K562 (cell line): ENCODE results near the gene NAA80. TPM values are rescaled to one million over a fixed set of nuclear protein-coding genes. Genes with fewer than 3 reads are reported as not detected.
A peak's percentile ranks its signal among the peaks of the same experiment; 100 is the strongest.

Experiments used
- ARID4B ChIP-seq: sonication (generic); formaldehyde crosslinking; IDR thresholded peaks from 2 replicates; pipeline ENCODE4 v1.8.0; 2022; ENCODE audit warnings: mild to moderate bottlenecking, missing genetic modification reagents
- CBFB ChIP-seq: sonication (generic); formaldehyde crosslinking; IDR thresholded peaks from 2 replicates; pipeline ENCODE4 v1.4.0; 2020; ENCODE audit warnings: mild to moderate bottlenecking, missing genetic modification reagents
- CLOCK ChIP-seq: fragments of 250-450 bp; sonication (Bioruptor Pico); IDR thresholded peaks from 2 replicates; pipeline ENCODE4 v1.4.0; 2020; ENCODE audit warnings: mild to moderate bottlenecking, moderate library complexity, borderline replicate concordance
- ELF1 ChIP-seq: fragments of 200-800 bp; sonication (Bioruptor generic); IDR thresholded peaks from 2 replicates; pipeline ENCODE4 v1.6.1; 2016; ENCODE audit warnings: missing genetic modification characterization, missing compliant biosample characterization
- ERF ChIP-seq: fragments of 450-650 bp; formaldehyde crosslinking; IDR thresholded peaks from 2 replicates; pipeline ENCODE4 v1.4.0; 2020; ENCODE audit warnings: mild to moderate bottlenecking, mixed read lengths
- ESRRA ChIP-seq: fragments of 450-650 bp; IDR thresholded peaks from 2 replicates; pipeline ENCODE4 v1.6.1; 2014; ENCODE audit warnings: low read depth, mild to moderate bottlenecking, moderate library complexity, borderline replicate concordance
- HOMEZ ChIP-seq: fragments of 250-450 bp; sonication (Bioruptor Pico); IDR thresholded peaks from 2 replicates; pipeline ENCODE4 v1.4.0; 2020; ENCODE audit warnings: mild to moderate bottlenecking, moderate library complexity
- LARP7 ChIP-seq: fragments of 450-650 bp; IDR thresholded peaks from 2 replicates; pipeline ENCODE4 v1.6.1; 2016
- NR3C1 ChIP-seq: sonication (generic); formaldehyde crosslinking; IDR thresholded peaks from 2 replicates; pipeline ENCODE4 v1.8.1; 2022; ENCODE audit warnings: missing genetic modification reagents
- SAFB ChIP-seq: fragments of 200-400 bp; formaldehyde crosslinking; IDR thresholded peaks from 2 replicates; pipeline ENCODE4 v1.6.1; 2017; ENCODE audit warnings: low read depth, low read length, borderline replicate concordance
- SLC30A9 ChIP-seq: fragments of 250-450 bp; sonication (Bioruptor Pico); IDR thresholded peaks from 2 replicates; pipeline ENCODE4 v1.8.0; 2022; ENCODE audit warnings: mild to moderate bottlenecking, moderate library complexity
- TAF7 ChIP-seq: fragments of 450-650 bp; IDR thresholded peaks from 2 replicates; pipeline ENCODE4 v1.6.1; 2016; ENCODE audit warnings: missing genetic modification characterization, missing compliant biosample characterization
- THRAP3 ChIP-seq: fragments of 450-650 bp; IDR thresholded peaks from 2 replicates; pipeline ENCODE4 v1.6.1; 2016; ENCODE audit warnings: mild to moderate bottlenecking, inconsistent platforms, borderline replicate concordance
- ZNF23 ChIP-seq: fragments of 250-450 bp; sonication (Bioruptor Pico); IDR thresholded peaks from 2 replicates; pipeline ENCODE4 v1.4.0; 2020; ENCODE audit warnings: mild to moderate bottlenecking
- ZNF274 ChIP-seq: IDR thresholded peaks from 2 replicates; pipeline ENCODE4 v1.6.1; 2011; ENCODE audit warnings: low read depth, mild to moderate bottlenecking, low read length, moderate library complexity, borderline replicate concordance
- ZNF507 ChIP-seq: conservative IDR thresholded peaks from 2 replicates; pipeline ENCODE4 v1.6.1; 2017; ENCODE audit warnings: missing genetic modification characterization, missing compliant biosample characterization
- polyA plus RNA-seq, 8 experiments: library from polyadenylated mRNA; depleted of rRNA in 4 of 8; stranded (reverse) in 5 of 8; unstranded in 3 of 8; fragments of >200 nt; fragmentation: Nextera tagmentation in 2 of 8; fragmentation: Illumina TruSeq in 1 of 8; extraction: Ambion mirVana in 2 of 8; extraction: Trizol in 1 of 8; gene quantifications; 2 replicates each; pipeline versions ENCODE4 v1.2.1 to v1.2.3, GENCODE V29; 2011 to 2014; ENCODE audit warnings: inconsistent platforms in 1 of 8, missing spikeins in 1 of 8
- total RNA-seq, 7 experiments: library from RNA; depleted of rRNA in 6 of 7; stranded (reverse); fragments of >200 nt in 6 of 7; fragmentation: Illumina TruSeq in 2 of 7; extraction: Trizol in 2 of 7; gene quantifications; 2 replicates each; pipeline versions ENCODE4 v1.2.1 to v1.2.3, GENCODE V29; 2011 to 2021; ENCODE audit warnings: low replicate concordance in 1 of 7

NAA80 gene
- total and polyA plus RNA-seq, 9 of the 15 experiments (the other 6 are each of a cell fraction or from before 2014, with no cell fraction given) = 0.82 to 24.0 (median 8.6) TPM

GRCh38 chr3:50298836-50299637 lies at the start of gene NAA80, which contains the start of gene HYAL3 (continued):
- TF ChIP-seq ARID4B (CRISPR knock-in tag) = peak; percentile 93
- TF ChIP-seq CBFB (CRISPR knock-in tag) = no peak
- TF ChIP-seq TAF7 (tag) = no peak
- no peak for TF ChIP-seq ELF1 (tag)
- TF ChIP-seq ERF (CRISPR knock-in tag) = no peak
- TF ChIP-seq SAFB = no peak
- TF ChIP-seq LARP7 = peak; percentile 24; the same call in 1 of the 2 replicates
- no peak for TF ChIP-seq THRAP3
- no peak for TF ChIP-seq ZNF507 (tag)
- TF ChIP-seq CLOCK (CRISPR knock-in tag) = no peak
- TF ChIP-seq HOMEZ (CRISPR knock-in tag) = no peak
- TF ChIP-seq NR3C1 (CRISPR knock-in tag) = no peak
- no peak for TF ChIP-seq ZNF23 (CRISPR knock-in tag)
- TF ChIP-seq SLC30A9 = no peak
- no peak for TF ChIP-seq ZNF274
- peak; percentile 36; the same call in 1 of the 2 replicates for TF ChIP-seq ESRRA
